HG03520 (cell line): Measurements from ENCODE around the gene PDGFA.

Experiments
- ATAC-seq: cut with Tn5 transposase; IDR thresholded peaks from one replicate; pipeline ENCODE4 v1.9.1; 2021; ENCODE audit warnings: mild to moderate bottlenecking, moderate library complexity; ENCODE audit not compliant: unreplicated experiment

Gene PDGFA

DNA sequence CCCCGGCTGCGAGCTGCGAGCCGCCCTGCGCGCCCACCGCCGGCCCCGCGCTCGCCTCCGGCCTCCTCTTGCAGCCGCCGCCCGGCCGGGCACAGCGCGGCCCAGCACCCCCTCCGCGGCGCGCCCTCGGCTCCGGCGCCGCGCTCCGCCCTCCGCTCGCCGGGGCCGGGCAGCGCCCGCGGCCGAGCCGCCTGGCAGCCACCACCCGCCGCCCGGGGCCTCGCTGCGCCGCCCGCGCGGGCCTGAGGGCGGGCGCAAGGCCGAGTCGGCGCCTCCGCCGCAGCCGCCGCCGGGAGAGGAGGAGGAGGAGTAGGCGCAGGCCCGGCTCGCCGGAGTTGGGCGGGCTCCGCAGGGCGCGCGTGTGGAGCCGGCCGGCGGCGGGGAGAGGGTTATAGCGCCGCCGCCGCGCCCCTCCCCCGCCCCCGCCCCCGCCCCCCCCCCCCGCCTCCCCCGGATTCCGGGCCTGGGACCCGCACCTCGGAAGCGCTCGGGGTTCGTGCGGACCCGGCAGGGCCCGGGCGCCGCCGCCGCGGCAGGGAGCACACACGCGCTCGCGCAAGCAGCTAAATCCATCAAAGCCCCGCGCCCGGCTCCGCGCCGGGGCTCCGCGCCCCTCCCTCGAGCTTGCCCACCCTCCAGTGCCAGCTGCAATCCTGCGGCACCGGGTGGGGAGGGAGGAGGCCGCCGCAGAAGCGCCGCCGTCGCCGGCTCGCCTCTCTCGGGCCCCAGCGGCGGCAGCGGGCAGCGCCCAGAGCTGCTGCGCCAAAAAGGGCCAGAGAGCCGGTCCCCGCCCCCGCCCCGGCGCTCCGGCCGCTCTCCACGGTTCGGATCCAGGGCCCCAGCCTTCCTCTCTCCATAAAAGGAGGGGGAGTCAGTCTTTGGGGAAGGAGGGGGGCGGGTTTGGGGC is at the start of gene PDGFA:
TSS of gene PDGFA (minus strand) at position 363 of the 907 bp plus-strand sequence. CDS start 845 bp downstream, outside the sequence.
- ATAC-seq, result no peak

- no peak for ATAC-seq
These were observed 48.6 kb upstream of the PDGFA start for GRCh38 chr7:568031-568951.

- no peak for ATAC-seq
These were observed 47.7 kb upstream of the PDGFA start for GRCh38 chr7:567305-567883.

DNA sequence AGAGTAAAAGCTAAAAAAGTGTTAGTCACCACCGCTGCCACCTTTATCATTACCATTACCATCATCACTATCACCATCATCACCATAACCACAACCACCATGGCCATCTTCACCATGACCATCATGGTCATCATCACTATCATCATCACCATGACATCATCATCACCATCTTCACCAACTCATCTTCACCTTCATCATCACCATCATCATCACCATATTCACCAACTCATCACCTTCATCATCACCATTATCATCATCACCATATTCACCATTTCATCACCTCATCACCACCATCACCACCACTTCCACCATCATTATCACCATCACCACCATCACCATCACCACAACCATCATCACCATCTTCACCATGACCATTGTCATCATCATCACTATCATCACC is 46.5 kb upstream of the PDGFA start:
- no peak for ATAC-seq

- no peak for ATAC-seq
These were observed 44.7 kb upstream of the PDGFA start for GRCh38 chr7:564176-564865.

DNA sequence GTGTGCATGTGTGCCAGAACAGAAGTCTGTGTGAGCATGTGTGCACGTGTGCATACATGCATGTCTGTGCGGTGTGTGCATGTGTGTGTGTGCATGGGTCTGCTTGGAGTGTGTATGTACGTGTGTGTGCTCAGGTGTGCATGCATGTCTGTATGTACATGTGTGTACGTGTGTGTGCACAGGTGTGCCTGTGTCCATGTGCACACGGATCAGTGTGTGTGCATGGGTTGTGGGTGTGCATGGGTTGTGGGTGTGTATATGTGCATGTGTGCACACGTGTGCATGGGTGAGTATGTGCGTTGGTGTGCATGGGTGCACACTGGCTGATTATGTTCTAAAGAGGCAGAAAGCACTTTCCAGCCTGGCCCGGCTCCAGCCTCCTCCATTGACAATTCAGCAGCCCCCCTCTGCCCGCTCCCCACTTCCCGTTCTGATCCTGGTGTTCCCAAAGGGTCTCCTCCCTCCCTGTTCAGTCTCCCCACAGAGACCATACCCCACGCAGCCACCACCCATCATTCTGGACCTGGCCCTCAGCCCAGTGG is 44.1 kb upstream of the PDGFA start:
- ATAC-seq, result no peak

DNA sequence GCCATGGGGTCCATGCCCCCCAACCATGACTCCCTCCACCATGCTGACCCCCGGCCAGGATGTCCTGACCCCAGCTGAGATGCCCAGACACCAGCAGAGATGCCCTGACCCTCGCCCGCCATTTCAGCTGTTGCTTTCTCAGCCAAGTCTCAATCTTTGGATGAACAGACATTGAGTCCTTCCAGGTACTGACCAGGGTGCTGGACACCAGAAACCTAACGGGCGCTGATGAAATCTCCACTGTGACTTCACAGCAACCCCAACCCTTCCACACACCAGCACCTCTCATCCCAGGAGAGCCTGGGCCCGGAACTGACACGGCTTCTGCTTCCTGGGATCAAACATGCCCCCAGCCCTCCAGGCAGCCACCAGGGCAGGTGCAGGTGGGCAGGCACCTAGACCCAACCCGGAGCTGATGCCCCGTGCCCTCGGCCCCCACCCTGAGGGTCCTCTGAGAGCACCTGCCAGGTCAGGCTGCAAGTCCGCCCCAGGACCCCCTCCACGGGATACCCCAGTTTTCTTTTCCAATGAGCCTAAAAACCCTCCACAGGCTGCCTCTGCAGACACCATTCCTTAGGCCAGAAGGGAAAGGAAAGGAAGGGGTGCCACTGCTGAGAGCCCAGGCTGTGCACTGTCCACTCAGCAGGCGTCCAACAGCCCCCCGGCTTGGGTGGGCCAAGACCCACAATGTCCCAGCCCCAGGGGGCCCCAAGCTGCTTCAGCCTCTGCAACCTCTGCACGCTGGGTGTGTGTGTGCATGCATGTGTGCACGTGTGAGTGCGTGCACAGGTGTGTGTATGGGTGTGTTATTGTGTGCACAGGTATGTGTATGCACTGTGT is 43.4 kb upstream of the PDGFA start:
- no peak for ATAC-seq

- ATAC-seq, result no peak
These were observed 42.7 kb upstream of the PDGFA start for GRCh38 chr7:562374-562675.

- no peak for ATAC-seq
These were observed 42.2 kb upstream of the PDGFA start for GRCh38 chr7:561631-562373.

- no peak for ATAC-seq
These were observed 41.5 kb upstream of the PDGFA start for GRCh38 chr7:560966-561630.

- no peak for ATAC-seq
These were observed 39.7 kb upstream of the PDGFA start for GRCh38 chr7:559396-559705.

DNA sequence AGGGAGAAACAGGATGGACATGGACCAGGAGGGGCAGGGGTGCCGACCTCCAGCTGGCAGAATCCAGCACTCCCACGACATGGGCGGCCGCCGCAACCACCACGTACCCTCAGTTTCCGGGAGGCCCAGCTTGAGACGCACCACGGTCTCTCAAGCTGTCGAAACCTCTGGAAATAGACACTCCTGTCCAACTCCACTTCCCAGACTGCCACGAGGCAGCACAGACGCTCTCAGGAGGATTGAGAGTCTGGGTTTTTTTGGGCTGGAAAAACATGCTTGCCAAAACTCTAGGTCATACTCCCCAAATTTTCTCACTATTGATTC is 37.9 kb upstream of the PDGFA start:
- no peak for ATAC-seq

DNA sequence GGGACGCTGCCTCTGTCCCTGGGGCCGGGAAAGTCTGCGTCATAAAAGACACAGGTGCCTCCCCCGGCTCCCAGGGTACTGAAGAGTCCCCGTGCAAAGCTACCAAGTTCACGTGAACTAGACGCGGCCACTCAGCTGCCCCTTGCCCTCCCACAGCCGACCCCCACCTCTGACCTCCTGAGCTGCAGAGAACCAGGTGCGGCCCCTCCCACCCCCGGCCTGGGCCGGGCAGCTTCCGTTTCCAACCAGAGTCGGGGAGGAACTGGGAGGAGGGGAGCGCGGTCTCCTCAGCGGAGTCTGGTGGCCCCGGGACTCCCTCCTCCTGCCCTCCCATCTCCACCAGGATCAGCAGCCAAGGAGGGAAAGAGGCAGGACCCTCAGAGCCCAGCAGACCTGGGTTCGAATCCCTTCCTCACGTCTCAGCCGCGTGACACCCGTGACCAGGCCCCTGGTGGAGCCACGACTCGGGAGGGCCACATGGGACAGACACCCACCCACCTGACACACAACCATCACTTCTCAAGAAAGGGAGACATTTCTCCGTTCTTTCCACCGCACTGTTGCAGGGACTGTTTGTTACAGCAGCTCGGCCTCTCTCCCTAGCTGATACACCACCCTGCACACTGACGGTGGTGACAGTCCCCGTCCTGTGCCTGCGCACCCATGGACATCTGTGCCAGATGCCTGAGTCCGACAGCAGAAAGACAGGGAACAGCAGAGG is 37.4 kb upstream of the PDGFA start:
- ATAC-seq, result no peak

- ATAC-seq, result no peak
These were observed 36.7 kb upstream of the PDGFA start for GRCh38 chr7:556291-556826.

GRCh38 chr7:555551-556160 is 36.0 kb upstream of the PDGFA start:
- ATAC-seq, result no peak

- no peak for ATAC-seq
These were observed 34.0 kb upstream of the PDGFA start for GRCh38 chr7:553636-554111.

DNA sequence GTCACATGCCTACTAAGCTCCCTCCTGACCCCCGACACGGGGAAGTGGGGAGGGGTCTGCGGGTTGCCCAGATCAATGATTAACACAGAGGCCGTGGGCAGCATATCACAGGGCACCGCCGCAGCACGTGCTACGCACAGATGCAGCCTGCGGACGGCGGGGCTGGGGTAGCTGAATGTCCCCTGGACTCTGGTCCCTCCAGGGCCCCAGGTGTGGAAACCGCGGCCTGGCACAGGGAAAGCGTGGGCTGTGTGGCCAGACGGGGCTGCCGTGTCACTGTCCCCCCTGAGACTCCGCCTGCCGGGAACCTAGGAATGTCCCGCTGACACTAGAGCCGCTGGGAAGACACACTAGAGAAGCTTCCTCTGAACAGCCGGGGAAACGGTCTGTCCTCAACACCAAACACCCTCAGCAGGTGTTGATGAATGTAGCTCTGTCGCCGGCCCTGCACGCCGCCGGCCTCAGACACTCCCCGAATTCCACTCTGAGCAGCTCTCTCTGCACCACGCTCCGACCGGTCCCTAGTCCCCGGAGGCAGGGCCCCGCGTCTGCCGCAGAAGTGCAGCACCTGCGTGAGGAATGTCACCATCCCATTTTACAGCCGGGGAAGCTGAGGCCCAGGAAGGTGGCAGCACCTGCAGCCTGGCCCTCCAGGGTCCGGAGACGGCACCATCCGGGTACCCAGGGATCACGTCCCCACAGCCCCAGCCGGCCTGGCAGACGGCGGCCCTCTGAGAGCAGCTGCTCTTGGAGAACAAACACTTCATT is 33.4 kb upstream of the PDGFA start:
- no peak for ATAC-seq
